Stomach smooth muscle (tissue), 2 donors: Measurements from ENCODE around the gene PHF14.
"Not testable (repeated sequence)": the region's sequence is repeated elsewhere in the genome, so short reads cannot be mapped to it uniquely, and the experiment has no call there.

Experiments used
- H3K27ac ChIP-seq: one replicate; pipeline ENCODE4 v1.7.0; 2013; ENCODE audit warnings: mild to moderate bottlenecking, low read length, inconsistent platforms
- H3K27me3 ChIP-seq, 2 donors: one replicate each; pipeline ENCODE4 v1.7.0; 2013; ENCODE audit warnings: low read length in 2 of 2; ENCODE audit not compliant: insufficient read depth in 2 of 2, control insufficient read depth in 1 of 2
- H3K36me3 ChIP-seq, 2 donors: one replicate each; pipeline ENCODE4 v1.7.0; 2013; ENCODE audit warnings: low read length in 2 of 2; ENCODE audit not compliant: control insufficient read depth in 2 of 2, insufficient read depth in 2 of 2
- H3K4me1 ChIP-seq: one replicate; pipeline ENCODE4 v1.7.0; 2013; ENCODE audit warnings: low read length; ENCODE audit not compliant: control insufficient read depth, insufficient read depth
- H3K4me3 ChIP-seq, 2 donors: one replicate each; pipeline ENCODE4 v1.7.0; 2013; ENCODE audit warnings: low read length in 2 of 2
- H3K9ac ChIP-seq, 2 donors: one replicate each; pipeline ENCODE4 v1.7.0; 2013; ENCODE audit warnings: low read length in 2 of 2, mild to moderate bottlenecking in 1 of 2
- H3K9me3 ChIP-seq, 2 donors: one replicate each; pipeline ENCODE4 v1.7.0; 2013; ENCODE audit warnings: low read length in 2 of 2; ENCODE audit not compliant: control insufficient read depth in 2 of 2
- donor health status: healthy.
- donor health status: Pancreatic carcinoma.

The PHF14 gene

GRCh38 chr7:10950974-10951578, 22.6 kb upstream of the PHF14 start:
- H3K4me3 ChIP-seq, H3K9me3 ChIP-seq, H3K4me1 ChIP-seq, H3K9ac ChIP-seq, H3K27me3 ChIP-seq, H3K27ac ChIP-seq, H3K36me3 ChIP-seq: not testable (repeated sequence)

GRCh38 chr7:10952588-10952987, 21.1 kb upstream of the PHF14 start:
- Histone ChIP-seq H3K9ac (no peak overlapping the region), H3K27ac (no peak overlapping the region), H3K27me3 (no peaks in the 10 kb centered on the region), H3K4me1 (no peaks in the 10 kb centered on the region), H3K36me3 (no peaks in the 10 kb centered on the region), H3K4me3 (no peak overlapping the region), H3K9me3 (no peaks in the 10 kb centered on the region)

- H3K9ac ChIP-seq, H3K4me1 ChIP-seq, H3K27me3 ChIP-seq, H3K27ac ChIP-seq, H3K9me3 ChIP-seq, H3K36me3 ChIP-seq, H3K4me3 ChIP-seq: not testable (repeated sequence)
Observed at GRCh38 chr7:10953078-10953750, 20.5 kb upstream of the PHF14 start.

- Histone ChIP-seq H3K4me1 (no peaks in the 10 kb centered on the region), H3K27me3 (no peaks in the 10 kb centered on the region), H3K9me3 (no peaks in the 10 kb centered on the region), H3K36me3 (no peaks in the 10 kb centered on the region), H3K4me3 (no peak overlapping the region), H3K9ac (no peak overlapping the region), H3K27ac (no peak overlapping the region)
Observed at GRCh38 chr7:10956528-10956927, 17.1 kb upstream of the PHF14 start.

GRCh38 chr7:10960242-10960641, 13.4 kb upstream of the PHF14 start:
- not testable (repeated sequence) for H3K9ac ChIP-seq, H3K4me1 ChIP-seq, H3K4me3 ChIP-seq, H3K36me3 ChIP-seq, H3K27ac ChIP-seq, H3K9me3 ChIP-seq, H3K27me3 ChIP-seq

- H3K36me3 ChIP-seq, H3K4me1 ChIP-seq, H3K9me3 ChIP-seq, H3K4me3 ChIP-seq, H3K27me3 ChIP-seq, H3K27ac ChIP-seq, H3K9ac ChIP-seq: not testable (repeated sequence)
Observed at GRCh38 chr7:10965016-10965415, 8.7 kb upstream of the PHF14 start.

- Histone ChIP-seq H3K27ac (no peak overlapping the region), H3K9me3 (no peaks in the 10 kb centered on the region), H3K36me3 (no peaks in the 10 kb centered on the region), H3K9ac (no peak overlapping the region), H3K4me1 (no peaks in the 10 kb centered on the region), H3K4me3 (no peak overlapping the region), H3K27me3 (no peaks in the 10 kb centered on the region)
Observed at GRCh38 chr7:10972174-10972573, 1.5 kb upstream of the PHF14 start.

GRCh38 chr7:10973942-10974911, 555 bp downstream of the PHF14 start:
- Histone ChIP-seq H3K4me3 (peak overlapping the region; percentile 84 to 99), H3K9me3 (no peaks in the 10 kb centered on the region), H3K4me1 (no peaks in the 10 kb centered on the region), H3K27ac (peak overlapping the region; percentile 42), H3K36me3 (no peaks in the 10 kb centered on the region), H3K9ac (peak overlapping the region; percentile 80 to 90), H3K27me3 (no peaks in the 10 kb centered on the region)

GRCh38 chr7:10977113-10977512, 3.4 kb downstream of the PHF14 start:
- Histone ChIP-seq H3K9me3 (no peaks in the 10 kb centered on the region), H3K9ac (no peak overlapping the region), H3K27me3 (no peaks in the 10 kb centered on the region), H3K4me1 (no peaks in the 10 kb centered on the region), H3K4me3 (no peak overlapping the region), H3K27ac (no peak overlapping the region), H3K36me3 (no peaks in the 10 kb centered on the region)

- Histone ChIP-seq H3K4me3 (no peak overlapping the region), H3K27me3 (no peaks in the 10 kb centered on the region), H3K9me3 (no peaks in the 10 kb centered on the region), H3K4me1 (no peaks in the 10 kb centered on the region), H3K36me3 (peaks cover 3 to 4% of the 10 kb centered on the region in 2 donors), H3K9ac (no peak overlapping the region), H3K27ac (no peak overlapping the region)
Observed at GRCh38 chr7:10981317-10981716, 7.6 kb downstream of the PHF14 start.
